ENCODE results near the gene PNMA8A. TPM values are rescaled to one million over a fixed set of nuclear protein-coding genes. Genes with fewer than 3 reads are reported as not detected.

The PNMA8A gene
- total and polyA plus RNA-seq, 2 experiments from 2014 or later = 17.8 to 21.7 TPM

DNA sequence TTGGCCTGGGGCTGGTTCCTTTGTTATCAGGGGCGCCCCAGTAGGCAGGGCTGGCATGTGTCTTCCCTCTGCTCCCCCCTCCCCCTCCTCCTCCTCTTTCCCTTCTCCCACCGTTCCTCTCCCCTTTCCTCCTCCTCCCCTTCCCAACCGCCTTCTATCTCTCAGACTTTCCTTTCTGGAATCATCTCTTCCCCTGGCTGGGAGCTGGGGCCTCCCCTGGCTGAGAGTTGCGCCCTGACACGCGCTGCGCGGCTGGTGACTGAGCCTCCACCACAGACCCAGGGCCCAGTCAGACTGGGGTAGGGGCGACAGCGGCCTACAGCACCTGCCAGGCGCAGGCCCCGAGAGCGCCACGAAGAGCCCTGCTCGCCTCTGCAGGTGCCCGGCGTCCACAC is 21.5 kb upstream of the PNMA8A start:
- TF ChIP-seq STAT1 (IDR thresholded peaks at IDR 0.05; ENCODE audit: unreplicated experiment) (no peak), NANOG (IDR thresholded peaks at IDR 0.05; ENCODE audit: borderline replicate concordance) (no peak), ZNF331 (CRISPR knock-in tag; IDR thresholded peaks at IDR 0.05; ENCODE audit: low read depth) (no peak), EZH2phosphoT487 (IDR thresholded peaks at IDR 0.05; ENCODE audit: unreplicated experiment) (no peak), JUNB (IDR thresholded peaks at IDR 0.05; ENCODE audit: unreplicated experiment) (no peak), EZH2 (IDR thresholded peaks at IDR 0.05; ENCODE audit: low read depth, unreplicated experiment) (no peak), ZNF114 (CRISPR knock-in tag; IDR thresholded peaks at IDR 0.05) (no peak), POLR2AphosphoS5 (IDR thresholded peaks at IDR 0.05; ENCODE audit: low read depth) (no peak), CREB1 (CRISPR knock-in tag; IDR thresholded peaks at IDR 0.05; ENCODE audit: low read depth) (no peak)
- TF ChIP-seq, protein P1, sequence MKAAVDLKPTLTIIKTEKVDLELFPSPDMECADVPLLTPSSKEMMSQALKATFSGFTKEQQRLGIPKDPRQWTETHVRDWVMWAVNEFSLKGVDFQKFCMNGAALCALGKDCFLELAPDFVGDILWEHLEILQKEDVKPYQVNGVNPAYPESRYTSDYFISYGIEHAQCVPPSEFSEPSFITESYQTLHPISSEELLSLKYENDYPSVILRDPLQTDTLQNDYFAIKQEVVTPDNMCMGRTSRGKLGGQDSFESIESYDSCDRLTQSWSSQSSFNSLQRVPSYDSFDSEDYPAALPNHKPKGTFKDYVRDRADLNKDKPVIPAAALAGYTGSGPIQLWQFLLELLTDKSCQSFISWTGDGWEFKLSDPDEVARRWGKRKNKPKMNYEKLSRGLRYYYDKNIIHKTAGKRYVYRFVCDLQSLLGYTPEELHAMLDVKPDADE (IDR thresholded peaks at IDR 0.05) = no peak
- TF ChIP-seq, protein P2, sequence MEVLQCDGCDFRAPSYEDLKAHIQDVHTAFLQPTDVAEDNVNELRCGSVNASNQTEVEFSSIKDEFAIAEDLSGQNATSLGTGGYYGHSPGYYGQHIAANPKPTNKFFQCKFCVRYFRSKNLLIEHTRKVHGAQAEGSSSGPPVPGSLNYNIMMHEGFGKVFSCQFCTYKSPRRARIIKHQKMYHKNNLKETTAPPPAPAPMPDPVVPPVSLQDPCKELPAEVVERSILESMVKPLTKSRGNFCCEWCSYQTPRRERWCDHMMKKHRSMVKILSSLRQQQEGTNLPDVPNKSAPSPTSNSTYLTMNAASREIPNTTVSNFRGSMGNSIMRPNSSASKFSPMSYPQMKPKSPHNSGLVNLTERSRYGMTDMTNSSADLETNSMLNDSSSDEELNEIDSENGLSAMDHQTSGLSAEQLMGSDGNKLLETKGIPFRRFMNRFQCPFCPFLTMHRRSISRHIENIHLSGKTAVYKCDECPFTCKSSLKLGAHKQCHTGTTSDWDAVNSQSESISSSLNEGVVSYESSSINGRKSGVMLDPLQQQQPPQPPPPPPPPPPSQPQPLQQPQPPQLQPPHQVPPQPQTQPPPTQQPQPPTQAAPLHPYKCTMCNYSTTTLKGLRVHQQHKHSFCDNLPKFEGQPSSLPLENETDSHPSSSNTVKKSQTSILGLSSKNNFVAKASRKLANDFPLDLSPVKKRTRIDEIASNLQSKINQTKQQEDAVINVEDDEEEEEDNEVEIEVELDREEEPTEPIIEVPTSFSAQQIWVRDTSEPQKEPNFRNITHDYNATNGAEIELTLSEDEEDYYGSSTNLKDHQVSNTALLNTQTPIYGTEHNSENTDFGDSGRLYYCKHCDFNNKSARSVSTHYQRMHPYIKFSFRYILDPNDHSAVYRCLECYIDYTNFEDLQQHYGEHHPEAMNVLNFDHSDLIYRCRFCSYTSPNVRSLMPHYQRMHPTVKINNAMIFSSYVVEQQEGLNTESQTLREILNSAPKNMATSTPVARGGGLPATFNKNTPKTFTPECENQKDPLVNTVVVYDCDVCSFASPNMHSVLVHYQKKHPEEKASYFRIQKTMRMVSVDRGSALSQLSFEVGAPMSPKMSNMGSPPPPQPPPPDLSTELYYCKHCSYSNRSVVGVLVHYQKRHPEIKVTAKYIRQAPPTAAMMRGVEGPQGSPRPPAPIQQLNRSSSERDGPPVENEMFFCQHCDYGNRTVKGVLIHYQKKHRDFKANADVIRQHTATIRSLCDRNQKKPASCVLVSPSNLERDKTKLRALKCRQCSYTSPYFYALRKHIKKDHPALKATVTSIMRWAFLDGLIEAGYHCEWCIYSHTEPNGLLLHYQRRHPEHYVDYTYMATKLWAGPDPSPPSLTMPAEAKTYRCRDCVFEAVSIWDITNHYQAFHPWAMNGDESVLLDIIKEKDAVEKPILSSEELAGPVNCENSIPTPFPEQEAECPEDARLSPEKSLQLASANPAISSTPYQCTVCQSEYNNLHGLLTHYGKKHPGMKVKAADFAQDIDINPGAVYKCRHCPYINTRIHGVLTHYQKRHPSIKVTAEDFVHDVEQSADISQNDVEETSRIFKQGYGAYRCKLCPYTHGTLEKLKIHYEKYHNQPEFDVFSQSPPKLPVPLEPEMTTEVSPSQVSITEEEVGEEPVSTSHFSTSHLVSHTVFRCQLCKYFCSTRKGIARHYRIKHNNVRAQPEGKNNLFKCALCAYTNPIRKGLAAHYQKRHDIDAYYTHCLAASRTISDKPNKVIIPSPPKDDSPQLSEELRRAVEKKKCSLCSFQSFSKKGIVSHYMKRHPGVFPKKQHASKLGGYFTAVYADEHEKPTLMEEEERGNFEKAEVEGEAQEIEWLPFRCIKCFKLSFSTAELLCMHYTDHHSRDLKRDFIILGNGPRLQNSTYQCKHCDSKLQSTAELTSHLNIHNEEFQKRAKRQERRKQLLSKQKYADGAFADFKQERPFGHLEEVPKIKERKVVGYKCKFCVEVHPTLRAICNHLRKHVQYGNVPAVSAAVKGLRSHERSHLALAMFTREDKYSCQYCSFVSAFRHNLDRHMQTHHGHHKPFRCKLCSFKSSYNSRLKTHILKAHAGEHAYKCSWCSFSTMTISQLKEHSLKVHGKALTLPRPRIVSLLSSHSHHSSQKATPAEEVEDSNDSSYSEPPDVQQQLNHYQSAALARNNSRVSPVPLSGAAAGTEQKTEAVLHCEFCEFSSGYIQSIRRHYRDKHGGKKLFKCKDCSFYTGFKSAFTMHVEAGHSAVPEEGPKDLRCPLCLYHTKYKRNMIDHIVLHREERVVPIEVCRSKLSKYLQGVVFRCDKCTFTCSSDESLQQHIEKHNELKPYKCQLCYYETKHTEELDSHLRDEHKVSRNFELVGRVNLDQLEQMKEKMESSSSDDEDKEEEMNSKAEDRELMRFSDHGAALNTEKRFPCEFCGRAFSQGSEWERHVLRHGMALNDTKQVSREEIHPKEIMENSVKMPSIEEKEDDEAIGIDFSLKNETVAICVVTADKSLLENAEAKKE (CRISPR knock-in tag; IDR thresholded peaks at IDR 0.05) = no peak
- TF ChIP-seq, protein P3, sequence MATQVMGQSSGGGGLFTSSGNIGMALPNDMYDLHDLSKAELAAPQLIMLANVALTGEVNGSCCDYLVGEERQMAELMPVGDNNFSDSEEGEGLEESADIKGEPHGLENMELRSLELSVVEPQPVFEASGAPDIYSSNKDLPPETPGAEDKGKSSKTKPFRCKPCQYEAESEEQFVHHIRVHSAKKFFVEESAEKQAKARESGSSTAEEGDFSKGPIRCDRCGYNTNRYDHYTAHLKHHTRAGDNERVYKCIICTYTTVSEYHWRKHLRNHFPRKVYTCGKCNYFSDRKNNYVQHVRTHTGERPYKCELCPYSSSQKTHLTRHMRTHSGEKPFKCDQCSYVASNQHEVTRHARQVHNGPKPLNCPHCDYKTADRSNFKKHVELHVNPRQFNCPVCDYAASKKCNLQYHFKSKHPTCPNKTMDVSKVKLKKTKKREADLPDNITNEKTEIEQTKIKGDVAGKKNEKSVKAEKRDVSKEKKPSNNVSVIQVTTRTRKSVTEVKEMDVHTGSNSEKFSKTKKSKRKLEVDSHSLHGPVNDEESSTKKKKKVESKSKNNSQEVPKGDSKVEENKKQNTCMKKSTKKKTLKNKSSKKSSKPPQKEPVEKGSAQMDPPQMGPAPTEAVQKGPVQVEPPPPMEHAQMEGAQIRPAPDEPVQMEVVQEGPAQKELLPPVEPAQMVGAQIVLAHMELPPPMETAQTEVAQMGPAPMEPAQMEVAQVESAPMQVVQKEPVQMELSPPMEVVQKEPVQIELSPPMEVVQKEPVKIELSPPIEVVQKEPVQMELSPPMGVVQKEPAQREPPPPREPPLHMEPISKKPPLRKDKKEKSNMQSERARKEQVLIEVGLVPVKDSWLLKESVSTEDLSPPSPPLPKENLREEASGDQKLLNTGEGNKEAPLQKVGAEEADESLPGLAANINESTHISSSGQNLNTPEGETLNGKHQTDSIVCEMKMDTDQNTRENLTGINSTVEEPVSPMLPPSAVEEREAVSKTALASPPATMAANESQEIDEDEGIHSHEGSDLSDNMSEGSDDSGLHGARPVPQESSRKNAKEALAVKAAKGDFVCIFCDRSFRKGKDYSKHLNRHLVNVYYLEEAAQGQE (IDR thresholded peaks at IDR 0.05; ENCODE audit: unreplicated experiment) = no peak
- TF ChIP-seq, protein P4, sequence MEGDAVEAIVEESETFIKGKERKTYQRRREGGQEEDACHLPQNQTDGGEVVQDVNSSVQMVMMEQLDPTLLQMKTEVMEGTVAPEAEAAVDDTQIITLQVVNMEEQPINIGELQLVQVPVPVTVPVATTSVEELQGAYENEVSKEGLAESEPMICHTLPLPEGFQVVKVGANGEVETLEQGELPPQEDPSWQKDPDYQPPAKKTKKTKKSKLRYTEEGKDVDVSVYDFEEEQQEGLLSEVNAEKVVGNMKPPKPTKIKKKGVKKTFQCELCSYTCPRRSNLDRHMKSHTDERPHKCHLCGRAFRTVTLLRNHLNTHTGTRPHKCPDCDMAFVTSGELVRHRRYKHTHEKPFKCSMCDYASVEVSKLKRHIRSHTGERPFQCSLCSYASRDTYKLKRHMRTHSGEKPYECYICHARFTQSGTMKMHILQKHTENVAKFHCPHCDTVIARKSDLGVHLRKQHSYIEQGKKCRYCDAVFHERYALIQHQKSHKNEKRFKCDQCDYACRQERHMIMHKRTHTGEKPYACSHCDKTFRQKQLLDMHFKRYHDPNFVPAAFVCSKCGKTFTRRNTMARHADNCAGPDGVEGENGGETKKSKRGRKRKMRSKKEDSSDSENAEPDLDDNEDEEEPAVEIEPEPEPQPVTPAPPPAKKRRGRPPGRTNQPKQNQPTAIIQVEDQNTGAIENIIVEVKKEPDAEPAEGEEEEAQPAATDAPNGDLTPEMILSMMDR (conservative IDR thresholded peaks at IDR 0.05; ENCODE audit: low read depth in 2 of 2) = no peak
- H3K27me3 ChIP-seq (ENCODE audit: insufficient read depth) = peaks cover 78% of the 10 kb centered on the region
- H3K4me2 ChIP-seq = peak overlapping the region; percentile 95
- Mint-ChIP-seq H3K4me1 (peaks cover 23% of the 10 kb centered on the region), H3K27ac (no peak overlapping the region), H3K9me3 (no peaks in the 10 kb centered on the region), H3K36me3 (ENCODE audit: low read depth) (no peaks in the 10 kb centered on the region), H3K4me3 (peak overlapping the region; percentile 66), H3K27me3 (ENCODE audit: insufficient read depth, low read depth, poor library complexity) (peaks cover 78% of the 10 kb centered on the region)
- H3K36me3 ChIP-seq (ENCODE audit: insufficient read depth) = no peaks in the 10 kb centered on the region
- H3K4me1 ChIP-seq (ENCODE audit: insufficient read depth) = peaks cover 32% of the 10 kb centered on the region
- H3K79me2 ChIP-seq (replicated peaks; ENCODE audit: insufficient read depth) = no peaks in the 10 kb centered on the region
- H3F3A ChIP-seq (replicated peaks; ENCODE audit: low read depth) = 0 out of 2 replicates have a peak, but pooled peaks cover 3% of the 10 kb centered on the region
- peak overlapping the region; percentile 88 for H2AFZ ChIP-seq
- peak overlapping the region; percentile 76 for H3K4me3 ChIP-seq
- no peaks in the 10 kb centered on the region for H4K20me1 ChIP-seq (replicated peaks; ENCODE audit: insufficient read depth)
- ATAC-seq = peak; percentile 20
- peak; percentile 55 for DNase-seq (ENCODE audit: low spot score)
- H3K27ac ChIP-seq (ENCODE audit: low read depth) = no peak overlapping the region
- no peaks in the 10 kb centered on the region for H3K9me2 ChIP-seq (ENCODE audit: insufficient read depth)
